GM18861 (cell line): ENCODE measurements around the gene ATM.
"Not testable (repeated sequence)": the region's sequence is repeated elsewhere in the genome, so short reads cannot be mapped to it uniquely, and the experiment has no call there.

Experiments used
- ATAC-seq: cut with Tn5 transposase; IDR thresholded peaks from one replicate; pipeline ENCODE4 v1.9.1; 2021; ENCODE audit not compliant: unreplicated experiment

The ATM gene

GRCh38 chr11:108286370-108286769, 63.5 kb downstream of the ATM start:
- no peak for ATAC-seq

- ATAC-seq, result no peak
Measured at GRCh38 chr11:108286956-108287355, 64.1 kb downstream of the ATM start.

GRCh38 chr11:108289066-108289465, 66.2 kb downstream of the ATM start:
- ATAC-seq, result not testable (repeated sequence)

DNA sequence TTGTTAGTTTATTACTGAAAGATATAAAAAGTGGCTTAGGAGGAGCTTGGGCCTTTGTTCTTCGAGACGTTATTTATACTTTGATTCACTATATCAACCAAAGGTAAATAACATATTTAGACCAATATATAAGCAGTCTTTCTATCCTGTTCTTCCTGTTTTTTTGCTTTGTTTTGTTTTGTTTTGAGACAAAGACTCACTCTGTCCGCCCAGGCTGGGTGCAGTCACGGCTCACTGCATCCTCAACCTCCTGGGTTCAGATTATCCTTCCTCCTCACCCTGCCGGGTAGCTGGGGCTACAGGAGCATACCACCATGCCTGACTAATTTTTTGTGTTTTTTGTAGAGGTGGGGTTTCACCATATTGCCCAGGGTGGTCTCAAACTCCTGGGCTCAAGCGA, 66.8 kb downstream of the ATM start:
- ATAC-seq, result no peak

- ATAC-seq, result no peak
Measured at GRCh38 chr11:108293229-108293628, 70.4 kb downstream of the ATM start.

DNA sequence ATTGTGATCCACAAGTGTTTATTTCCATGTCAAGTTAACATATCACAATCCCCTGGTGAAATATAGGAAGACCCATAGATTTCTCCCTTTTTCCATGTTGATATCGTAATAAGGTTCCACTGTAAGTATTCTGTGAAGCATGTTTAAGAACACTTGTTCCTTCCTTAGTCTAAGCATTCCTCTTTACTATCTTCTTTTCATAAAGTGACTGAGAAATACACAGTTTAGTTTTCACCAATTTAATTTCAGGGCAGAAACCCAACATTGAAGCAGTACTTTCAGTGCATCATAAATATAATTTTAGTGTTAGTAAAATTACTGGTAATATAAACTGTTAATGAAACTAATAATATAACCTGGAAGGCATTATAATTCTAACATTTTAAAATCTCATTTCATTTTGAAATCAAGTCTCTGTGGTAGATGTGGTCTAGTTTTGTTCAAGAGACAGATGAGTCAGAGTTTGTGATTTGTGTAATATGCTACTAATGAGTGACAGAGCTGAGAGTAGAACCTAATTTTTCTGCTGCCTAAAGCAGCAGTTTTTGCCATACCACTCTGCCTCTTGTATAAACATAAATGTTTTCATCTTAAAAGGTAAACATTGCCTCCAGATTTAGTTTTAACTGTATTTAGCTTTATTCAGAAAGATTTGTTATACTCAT, 79.4 kb downstream of the ATM start:
- ATAC-seq, result peak; percentile 93

- no peak for ATAC-seq
Measured at GRCh38 chr11:108307751-108308150, 84.9 kb downstream of the ATM start.

GRCh38 chr11:108313444-108313843, 90.6 kb downstream of the ATM start:
- ATAC-seq, result no peak

GRCh38 chr11:108316061-108316460, 93.2 kb downstream of the ATM start:
- ATAC-seq, result no peak

DNA sequence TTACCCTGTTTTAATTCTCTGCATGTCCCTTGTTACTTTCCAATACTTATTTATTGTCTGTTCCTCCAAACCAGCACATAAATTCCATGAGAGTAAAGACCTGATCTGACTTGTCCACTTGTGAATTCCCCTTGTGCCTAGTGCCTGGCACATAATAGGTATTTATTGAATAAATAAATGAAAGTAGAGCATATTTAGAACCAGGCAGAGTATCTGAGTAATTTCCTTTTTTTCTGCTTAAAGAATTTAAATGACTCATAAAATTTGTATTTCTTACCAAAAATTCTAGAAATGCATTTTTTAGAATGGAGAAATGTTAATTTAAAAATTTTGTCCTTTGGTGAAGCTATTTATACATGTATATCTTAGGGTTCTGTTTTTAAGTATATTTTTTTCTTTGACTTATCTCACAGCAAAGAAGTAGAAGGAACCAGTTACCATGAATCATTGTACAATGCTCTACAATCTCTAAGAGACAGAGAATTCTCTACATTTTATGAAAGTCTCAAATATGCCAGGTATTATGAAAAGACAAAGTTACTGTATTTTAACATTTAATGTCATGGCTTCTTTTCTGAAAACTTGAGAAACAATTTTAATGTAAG, 96.8 kb downstream of the ATM start:
- no peak for ATAC-seq

GRCh38 chr11:108322666-108323065, 99.8 kb downstream of the ATM start:
- ATAC-seq, result no peak

DNA sequence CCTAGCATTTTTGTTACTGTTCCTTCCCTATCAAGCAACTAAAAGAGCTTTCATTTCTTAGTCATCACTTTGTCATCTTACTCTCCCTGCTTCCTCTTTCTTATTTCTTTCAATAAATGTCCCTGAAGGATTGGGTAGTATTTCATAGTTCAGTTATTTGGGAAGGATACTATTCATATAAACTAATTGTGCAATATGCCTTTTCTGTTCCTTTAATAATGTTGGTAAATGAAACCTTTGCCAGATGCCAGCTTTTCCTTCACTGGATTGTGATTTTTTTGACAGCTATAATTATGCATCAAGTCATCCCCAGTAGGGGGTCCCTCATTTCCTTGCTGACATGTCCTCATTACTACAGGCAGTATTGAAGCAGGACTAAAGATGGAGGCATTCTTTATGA, 101.7 kb downstream of the ATM start:
- ATAC-seq, result no peak

DNA sequence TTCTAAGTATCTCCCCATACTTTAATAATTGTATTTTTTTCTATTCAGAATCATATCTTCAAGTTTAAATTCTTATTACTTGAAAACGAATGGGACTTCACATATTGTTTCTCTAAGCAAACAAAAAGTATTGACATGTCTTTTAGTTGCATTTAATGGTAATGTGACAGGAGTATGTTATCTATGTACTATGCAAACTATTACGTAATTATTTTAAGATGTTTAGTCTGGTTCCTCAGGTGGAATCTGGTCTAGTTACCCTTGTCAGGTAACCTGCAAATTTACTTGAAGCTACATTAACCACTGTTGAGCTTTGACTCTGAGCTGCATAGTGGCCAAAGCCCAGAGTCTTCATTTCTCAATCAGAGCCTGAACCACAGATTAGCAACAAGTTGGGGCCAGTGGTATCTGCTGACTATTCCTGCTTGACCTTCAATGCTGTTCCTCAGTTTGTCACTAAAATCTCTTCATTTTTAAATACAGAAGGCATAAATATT, 110.6 kb downstream of the ATM start:
- no peak for ATAC-seq

DNA sequence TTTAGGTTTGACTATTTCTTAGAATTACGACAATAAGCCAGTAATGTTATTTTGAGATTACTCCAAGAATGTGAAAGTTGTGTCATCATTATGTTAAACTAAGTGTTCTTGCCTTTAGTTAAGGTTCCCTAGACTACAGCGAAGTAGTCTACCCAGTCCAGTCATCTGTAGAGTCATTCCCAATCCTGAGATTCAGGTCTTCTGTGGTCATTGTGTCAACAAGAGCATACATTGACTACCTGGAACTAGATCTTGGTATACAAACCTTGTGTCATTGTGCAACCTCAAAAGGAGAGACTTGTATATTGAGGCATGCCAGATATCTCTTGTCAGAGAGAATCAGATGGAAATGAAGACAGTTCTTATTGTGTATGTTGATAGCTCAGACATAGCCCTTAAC, 115.9 kb downstream of the ATM start:
- ATAC-seq, result no peak

DNA sequence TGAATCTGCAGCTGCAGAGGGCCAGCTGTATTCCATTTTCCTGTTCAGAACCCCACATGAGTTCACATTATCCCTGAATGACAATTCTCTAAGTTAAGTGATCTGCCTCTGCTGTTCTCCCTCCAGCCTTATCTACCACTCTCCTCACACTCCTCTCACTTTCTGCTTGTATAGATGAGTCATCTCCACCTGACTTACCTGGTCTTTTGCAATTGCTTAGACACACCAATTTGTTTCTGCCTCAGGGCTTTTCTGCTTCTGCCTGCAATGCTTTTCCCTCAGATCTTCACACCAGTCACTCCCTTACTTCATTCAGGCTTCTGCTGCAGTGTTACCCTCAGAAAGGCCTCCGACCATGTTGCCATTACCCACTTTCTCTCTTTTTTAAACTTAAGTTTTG, 118.1 kb downstream of the ATM start:
- ATAC-seq, result no peak

DNA sequence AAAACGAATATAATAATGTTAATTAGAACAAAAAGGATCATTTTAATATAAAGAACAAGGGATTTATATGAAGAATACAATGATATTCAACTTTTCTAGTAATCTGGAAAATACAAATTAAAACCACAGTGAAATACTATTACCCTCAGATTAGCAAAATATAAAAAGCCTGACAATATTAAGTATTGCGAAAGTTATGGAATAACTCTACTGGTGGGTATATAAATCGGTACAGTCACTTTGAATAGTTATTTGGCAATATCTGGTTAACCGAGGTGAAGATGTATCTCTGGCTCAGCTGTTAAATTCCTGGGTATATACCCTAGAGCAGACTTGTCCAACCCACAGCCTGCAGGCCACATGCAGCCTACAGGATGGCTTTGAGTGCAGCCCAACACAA, 118.8 kb downstream of the ATM start:
- no peak for ATAC-seq

- no peak for ATAC-seq
Measured at GRCh38 chr11:108343714-108344113, 120.8 kb downstream of the ATM start.

- no peak for ATAC-seq
Measured at GRCh38 chr11:108345767-108346166, 122.9 kb downstream of the ATM start.

DNA sequence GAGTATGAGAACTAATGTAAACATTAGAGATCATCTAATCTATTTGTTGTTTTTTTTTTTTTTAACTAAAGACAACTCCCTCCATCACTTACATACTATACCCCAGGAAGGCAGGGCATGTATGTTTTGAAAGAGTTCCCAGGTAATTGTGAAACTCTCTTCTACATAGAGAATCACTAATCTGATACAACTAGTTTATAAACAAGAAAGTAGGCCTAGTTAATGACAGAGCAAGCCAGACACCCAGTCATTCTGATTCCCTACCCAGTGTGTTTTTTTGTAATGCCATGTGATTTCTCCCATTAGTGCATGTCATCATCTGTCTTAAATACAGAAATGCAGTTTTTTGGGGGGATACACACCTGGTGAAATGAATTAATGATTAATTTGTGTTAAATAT, 123.6 kb downstream of the ATM start:
- ATAC-seq, result no peak

- no peak for ATAC-seq
Measured at GRCh38 chr11:108351468-108351867, 128.6 kb downstream of the ATM start.

- ATAC-seq, result no peak
Measured at GRCh38 chr11:108364159-108364558, 141.3 kb downstream of the ATM start.

GRCh38 chr11:108368134-108368533, 145.3 kb downstream of the ATM start:
- no peak for ATAC-seq

GRCh38 chr11:108369064-108369463, 146.2 kb downstream of the ATM start:
- ATAC-seq, result no peak
